NCI-H82 (cell line): ENCODE measurements around the gene EIF2AK2.

ENCODE experiments used
- DNase-seq: peaks from one replicate; lab custom pipeline; 2025; lab: John Stamatoyannopoulos, UW

Gene EIF2AK2

DNA sequence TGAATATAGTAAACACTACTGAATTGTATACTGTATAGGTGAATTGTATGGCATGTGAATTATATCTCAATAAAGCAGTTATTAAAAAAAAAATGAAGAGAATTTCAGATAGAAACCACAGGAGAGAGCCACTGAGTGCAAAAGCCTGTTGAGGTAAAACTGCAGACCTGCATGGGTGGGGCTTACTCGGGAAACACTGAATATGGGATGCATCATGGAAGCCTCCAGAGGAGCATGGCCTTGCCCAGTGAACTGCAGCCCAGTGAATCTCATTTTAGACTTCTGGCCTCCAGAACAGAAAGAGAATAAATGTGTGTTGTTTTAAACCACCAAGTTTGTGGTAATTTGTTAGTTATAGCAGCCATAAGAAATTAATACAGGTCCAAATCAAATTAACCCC, 56.7 kb downstream of the EIF2AK2 start:
- DNase-seq: no peak

GRCh38 chr2:37098416-37099118, 58.2 kb downstream of the EIF2AK2 start:
- no peak for DNase-seq

DNA sequence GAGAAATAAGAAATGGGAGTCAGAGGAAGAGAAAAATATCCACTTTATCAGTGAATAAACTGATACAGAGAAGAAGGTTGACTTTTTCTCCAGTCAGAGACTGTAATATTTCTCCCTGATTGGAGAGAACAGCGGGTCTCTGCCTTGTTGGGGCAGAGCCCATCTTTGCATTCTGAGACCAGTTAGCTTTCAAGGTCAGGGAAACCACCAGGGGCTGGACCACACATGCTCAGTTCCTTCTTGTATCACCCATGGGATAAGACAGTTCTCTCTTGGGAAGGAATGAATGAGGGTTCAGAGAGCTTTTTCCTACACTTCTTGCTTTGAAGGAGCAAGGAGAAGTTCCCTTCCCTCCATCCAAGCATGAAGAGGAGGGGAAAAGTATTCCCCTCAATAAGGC, 60.2 kb downstream of the EIF2AK2 start:
- no peak for DNase-seq

DNA sequence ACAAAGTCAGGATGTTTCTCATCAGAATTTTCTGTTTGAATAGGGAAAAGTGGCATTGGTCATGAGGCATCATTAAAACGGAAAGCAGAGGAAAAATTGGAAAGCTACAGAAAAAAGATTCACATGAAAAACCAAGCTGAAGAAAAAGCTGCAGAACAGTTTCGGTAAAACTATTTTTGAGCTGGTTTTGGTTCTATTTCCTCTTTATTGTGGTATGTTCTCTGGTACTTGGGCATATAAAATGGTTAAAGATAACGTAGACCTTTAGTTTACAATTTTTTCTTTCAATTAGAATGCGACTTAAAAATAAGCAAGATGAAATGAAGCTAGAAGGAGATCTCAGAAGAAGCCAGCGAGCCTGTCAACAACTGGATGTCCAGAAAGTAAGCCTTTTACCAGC, 64.9 kb downstream of the EIF2AK2 start:
- no peak for DNase-seq

GRCh38 chr2:37090019-37090477, 66.7 kb downstream of the EIF2AK2 start:
- no peak for DNase-seq

DNA sequence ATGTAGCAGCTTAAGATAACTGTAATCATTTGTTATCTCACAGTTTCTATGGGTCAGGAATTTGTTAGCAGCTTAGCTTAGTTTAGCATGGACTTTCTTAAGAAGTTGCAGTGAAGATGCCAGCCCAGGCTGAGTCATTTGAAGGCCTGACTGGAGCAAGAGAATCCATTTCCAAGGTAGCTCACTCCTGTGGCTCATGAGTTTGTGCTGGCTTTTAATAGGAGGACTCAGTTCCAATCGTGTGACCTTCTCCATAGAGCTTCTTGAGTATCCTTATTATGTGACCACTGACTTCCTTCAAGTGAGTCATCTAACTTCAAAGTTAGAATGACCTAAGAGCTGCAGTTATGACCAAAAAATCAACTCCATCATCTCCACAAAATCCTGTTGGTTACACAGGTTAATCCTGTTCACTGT, 71.0 kb downstream of the EIF2AK2 start:
- no peak for DNase-seq

- peak; percentile 23 for DNase-seq
Measured at GRCh38 chr2:37084797-37085196, 72.0 kb downstream of the EIF2AK2 start.

DNA sequence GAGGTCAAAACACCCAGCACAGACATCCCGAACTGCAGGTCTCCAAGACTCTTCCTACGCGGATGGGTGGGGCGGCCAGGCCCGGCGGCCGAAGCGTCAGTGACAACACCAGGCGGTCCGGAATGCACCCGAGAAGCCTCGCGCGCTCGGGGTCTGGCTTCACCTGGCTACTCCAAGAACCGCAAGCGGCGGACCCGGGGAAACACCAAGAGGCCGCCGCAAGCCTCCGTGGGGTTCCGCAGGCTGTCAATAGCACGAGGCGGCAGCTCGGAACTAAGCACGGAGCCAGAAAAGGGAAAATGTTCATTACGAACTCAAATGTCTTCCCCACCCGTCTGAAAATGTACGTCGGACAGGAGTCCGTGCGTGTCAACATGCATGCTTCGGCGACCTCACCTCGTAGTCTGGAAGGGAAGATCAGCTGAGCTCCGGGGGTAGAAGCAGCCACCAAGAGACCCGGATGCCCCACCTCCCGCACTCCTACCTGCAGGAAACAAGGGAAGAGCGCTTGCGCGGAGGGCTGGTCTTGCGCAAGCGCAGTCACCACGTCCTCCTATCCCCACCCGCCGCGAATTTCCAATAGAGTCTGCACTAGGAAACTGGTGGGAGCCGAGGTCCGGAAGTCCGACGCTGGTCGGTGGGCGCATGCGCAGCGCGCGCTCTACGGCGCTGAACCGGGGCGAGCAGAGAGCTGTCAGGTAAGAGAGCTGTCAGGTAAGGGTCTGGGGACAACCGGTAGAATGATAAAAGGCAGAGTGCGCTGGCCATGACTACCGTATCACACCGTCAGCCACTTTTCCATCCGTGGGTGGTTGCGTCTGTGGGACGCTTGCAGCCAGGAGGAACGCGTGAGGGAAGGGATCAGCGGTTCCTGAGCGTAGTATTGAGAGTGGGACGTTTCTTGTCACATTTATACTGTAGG, 72.6 kb downstream of the EIF2AK2 start, which contains the start of the genes GPATCH11 and HEATR5B:
Gene GPATCH11, plus strand, starts transcription at position 646 of the 922 bp plus-strand sequence. CDS start 3,864 bp downstream, outside the sequence.
Gene HEATR5B, minus strand, starts transcription at position 500 of the 922 bp plus-strand sequence. CDS start 958 bp downstream, outside the sequence.
- peak; percentile 99 for DNase-seq

GRCh38 chr2:37080689-37081088, 76.1 kb downstream of the EIF2AK2 start:
- DNase-seq: no peak

- no peak for DNase-seq
Measured at GRCh38 chr2:37080266-37080665, 76.5 kb downstream of the EIF2AK2 start.

GRCh38 chr2:37070931-37071330, 85.8 kb downstream of the EIF2AK2 start:
- no peak for DNase-seq

- DNase-seq: no peak
Measured at GRCh38 chr2:37068686-37069085, 88.1 kb downstream of the EIF2AK2 start.

GRCh38 chr2:37061776-37062175, 95.0 kb downstream of the EIF2AK2 start:
- no peak for DNase-seq

DNA sequence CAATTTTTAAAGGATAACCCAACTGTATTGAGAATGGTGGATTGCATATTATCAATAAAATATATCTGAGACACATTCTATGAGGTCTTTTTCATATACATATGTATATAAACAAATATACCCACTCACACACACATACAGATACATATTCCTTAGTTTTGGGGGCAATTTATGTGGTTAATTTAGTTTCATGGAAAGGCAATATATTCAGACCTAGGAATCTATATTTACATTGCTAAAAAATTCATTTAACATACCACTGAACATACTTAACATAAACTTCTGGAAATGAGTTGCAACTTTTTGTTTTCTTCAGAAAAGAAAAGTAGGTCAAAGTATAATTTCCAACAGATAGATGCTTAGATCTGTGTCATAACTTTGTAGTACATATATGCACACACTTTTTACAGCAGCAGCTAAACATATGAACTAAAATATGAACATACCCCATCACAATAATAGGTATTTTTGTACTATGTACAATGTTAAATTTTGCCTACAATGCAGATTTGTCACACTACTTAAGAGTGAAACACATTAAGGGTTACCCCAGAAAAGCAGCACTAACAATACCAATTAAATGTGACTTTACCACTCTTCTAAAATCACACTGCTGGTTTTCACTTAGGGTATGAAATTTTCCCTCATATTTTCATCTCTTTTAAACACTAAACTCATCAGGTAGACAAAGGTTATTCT, 95.6 kb downstream of the EIF2AK2 start:
- DNase-seq: no peak

- DNase-seq: no peak
Measured at GRCh38 chr2:37060446-37060845, 96.3 kb downstream of the EIF2AK2 start.

DNA sequence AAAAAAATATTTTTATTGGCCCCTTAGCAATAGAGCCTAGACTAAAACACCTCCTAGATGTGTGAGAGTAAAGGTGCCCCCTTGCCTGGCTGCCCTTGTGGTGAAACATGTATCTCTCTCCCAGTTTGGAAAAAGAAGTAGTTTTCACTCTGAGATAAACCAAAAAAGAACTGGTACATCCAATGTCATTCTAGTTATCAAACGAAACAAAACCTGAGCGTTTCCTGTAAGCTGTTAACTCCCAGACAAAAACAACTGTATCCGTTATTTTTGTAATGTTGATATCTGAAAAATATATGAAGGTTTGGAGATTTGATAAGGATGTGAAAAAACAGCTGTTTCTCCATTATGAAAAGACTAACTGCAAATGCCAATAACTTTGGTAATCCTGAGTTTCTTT, 96.9 kb downstream of the EIF2AK2 start:
- DNase-seq: no peak

DNA sequence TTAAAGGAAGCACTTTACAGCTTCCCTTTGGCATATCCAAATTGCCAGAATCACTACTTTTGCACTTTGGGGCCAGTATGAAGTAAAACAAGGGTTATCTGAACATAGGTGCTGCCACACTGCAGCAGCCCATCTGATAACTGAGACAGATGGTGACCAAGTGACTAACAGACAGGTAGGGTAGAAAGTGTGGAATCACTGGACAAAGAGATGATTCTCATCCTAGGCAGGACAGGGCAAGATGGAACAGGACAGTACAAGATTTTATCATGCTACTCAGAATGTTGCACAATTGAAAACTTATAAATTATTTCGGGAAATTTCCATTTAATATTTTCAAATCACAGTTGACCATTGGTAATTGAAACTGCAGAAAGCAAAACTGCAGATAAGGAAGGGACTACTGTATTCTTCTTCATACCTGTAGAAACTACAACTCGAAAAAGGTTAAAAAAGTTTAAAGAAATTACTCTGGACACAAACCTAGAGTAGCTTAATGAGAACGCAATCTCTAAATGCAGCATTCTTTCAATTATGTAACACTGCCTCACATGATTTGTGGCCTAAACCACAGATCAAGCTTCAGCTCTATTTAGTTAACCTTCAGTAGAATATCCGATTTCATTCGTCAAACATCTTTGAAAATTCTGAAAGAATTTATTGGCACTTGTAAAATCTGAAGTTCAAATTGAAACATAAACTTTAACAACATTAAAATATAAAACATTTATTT, 104.0 kb downstream of the EIF2AK2 start:
- DNase-seq: no peak
